H1 (cell line): ENCODE measurements around the gene PLIN1. TPM values are rescaled to one million over a fixed set of nuclear protein-coding genes. Genes with fewer than 3 reads are reported as not detected.

Source experiments
- CHD1 ChIP-seq: IDR thresholded peaks from 2 replicates; pipeline ENCODE4 v1.6.1; 2012; ENCODE audit warnings: low read depth, low read length, improper control_type of control experiment
- CTBP2 ChIP-seq: IDR thresholded peaks from 2 replicates; pipeline ENCODE4 v1.7.0; 2011; ENCODE audit warnings: borderline replicate concordance, mild to moderate bottlenecking, moderate library complexity, mixed read lengths, low read length; ENCODE audit not compliant: insufficient read depth, insufficient read length
- EZH2 ChIP-seq: fragments of 200-600 bp; sonication (generic); IDR thresholded peaks from 2 replicates; pipeline ENCODE4 v1.7.1; 2012; ENCODE audit warnings: low read depth, mild to moderate bottlenecking, moderate library complexity, low read length, inconsistent platforms; ENCODE audit not compliant: severe bottlenecking
- POLR2AphosphoS5 ChIP-seq: IDR thresholded peaks from 2 replicates; pipeline ENCODE4 v1.6.1; 2011; ENCODE audit warnings: low read depth, low read length
- TEAD4 ChIP-seq: IDR thresholded peaks from 2 replicates; pipeline ENCODE4 v1.6.1; 2012; ENCODE audit warnings: low read depth, low read length, inconsistent platforms, mixed read lengths
- polyA plus RNA-seq, 7 experiments: library from polyadenylated mRNA; depleted of rRNA in 3 of 7; stranded (reverse) in 5 of 7; unstranded in 2 of 7; fragments of >200 nt in 5 of 7; fragments of 200-250 nt in 2 of 7; gene quantifications; 1 replicate in 5 of 7; 2 replicates in 1 of 7; 4 replicates in 1 of 7; pipeline versions ENCODE4 v1.2.1 to v1.2.3, GENCODE V29; 2011 to 2013; ENCODE audit warnings: missing spikeins in 2 of 7, mixed read lengths in 2 of 7
- total RNA-seq: library from RNA; stranded (reverse); fragmentation: NEBNext Ultra II Directional; extraction: Animal tissue kit (Norgen Biotek cat#: 25700); gene quantifications from 2 replicates; pipeline ENCODE4 v1.2.1, GENCODE V29; 2021
- TF ChIP-seq, protein P1 (sequence below): fragments of 300-600 bp; sonication (generic); IDR thresholded peaks from 2 replicates; pipeline ENCODE4 v1.7.1; 2012; ENCODE audit warnings: low read length, moderate library complexity, mild to moderate bottlenecking, inconsistent platforms; ENCODE audit not compliant: insufficient replicate concordance

PLIN1 gene
- total and polyA plus RNA-seq, 2 of the 8 experiments (the other 6 are each of a cell fraction or from before 2014, with no cell fraction given), result 0.33 TPM; not detected in 1

DNA sequence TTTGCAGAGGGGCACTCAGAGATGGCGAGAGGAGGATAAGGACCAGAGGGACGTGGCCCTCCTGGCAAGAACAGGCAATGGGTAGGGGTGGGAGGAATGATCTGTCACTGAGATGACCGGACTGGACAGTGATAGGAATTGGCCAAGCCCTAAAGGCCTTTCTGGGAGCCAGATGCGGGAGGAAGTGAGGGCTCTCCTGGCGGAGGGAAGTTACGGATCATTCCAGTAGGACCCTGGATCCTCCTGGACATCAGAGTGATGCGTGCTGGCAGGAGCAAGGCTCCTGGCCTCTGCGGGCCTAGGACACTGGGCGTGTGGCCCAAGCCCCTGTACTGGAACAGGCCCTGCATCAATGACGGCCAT, 47.3 kb downstream of the PLIN1 start (continued):
- TF ChIP-seq, protein P1, sequence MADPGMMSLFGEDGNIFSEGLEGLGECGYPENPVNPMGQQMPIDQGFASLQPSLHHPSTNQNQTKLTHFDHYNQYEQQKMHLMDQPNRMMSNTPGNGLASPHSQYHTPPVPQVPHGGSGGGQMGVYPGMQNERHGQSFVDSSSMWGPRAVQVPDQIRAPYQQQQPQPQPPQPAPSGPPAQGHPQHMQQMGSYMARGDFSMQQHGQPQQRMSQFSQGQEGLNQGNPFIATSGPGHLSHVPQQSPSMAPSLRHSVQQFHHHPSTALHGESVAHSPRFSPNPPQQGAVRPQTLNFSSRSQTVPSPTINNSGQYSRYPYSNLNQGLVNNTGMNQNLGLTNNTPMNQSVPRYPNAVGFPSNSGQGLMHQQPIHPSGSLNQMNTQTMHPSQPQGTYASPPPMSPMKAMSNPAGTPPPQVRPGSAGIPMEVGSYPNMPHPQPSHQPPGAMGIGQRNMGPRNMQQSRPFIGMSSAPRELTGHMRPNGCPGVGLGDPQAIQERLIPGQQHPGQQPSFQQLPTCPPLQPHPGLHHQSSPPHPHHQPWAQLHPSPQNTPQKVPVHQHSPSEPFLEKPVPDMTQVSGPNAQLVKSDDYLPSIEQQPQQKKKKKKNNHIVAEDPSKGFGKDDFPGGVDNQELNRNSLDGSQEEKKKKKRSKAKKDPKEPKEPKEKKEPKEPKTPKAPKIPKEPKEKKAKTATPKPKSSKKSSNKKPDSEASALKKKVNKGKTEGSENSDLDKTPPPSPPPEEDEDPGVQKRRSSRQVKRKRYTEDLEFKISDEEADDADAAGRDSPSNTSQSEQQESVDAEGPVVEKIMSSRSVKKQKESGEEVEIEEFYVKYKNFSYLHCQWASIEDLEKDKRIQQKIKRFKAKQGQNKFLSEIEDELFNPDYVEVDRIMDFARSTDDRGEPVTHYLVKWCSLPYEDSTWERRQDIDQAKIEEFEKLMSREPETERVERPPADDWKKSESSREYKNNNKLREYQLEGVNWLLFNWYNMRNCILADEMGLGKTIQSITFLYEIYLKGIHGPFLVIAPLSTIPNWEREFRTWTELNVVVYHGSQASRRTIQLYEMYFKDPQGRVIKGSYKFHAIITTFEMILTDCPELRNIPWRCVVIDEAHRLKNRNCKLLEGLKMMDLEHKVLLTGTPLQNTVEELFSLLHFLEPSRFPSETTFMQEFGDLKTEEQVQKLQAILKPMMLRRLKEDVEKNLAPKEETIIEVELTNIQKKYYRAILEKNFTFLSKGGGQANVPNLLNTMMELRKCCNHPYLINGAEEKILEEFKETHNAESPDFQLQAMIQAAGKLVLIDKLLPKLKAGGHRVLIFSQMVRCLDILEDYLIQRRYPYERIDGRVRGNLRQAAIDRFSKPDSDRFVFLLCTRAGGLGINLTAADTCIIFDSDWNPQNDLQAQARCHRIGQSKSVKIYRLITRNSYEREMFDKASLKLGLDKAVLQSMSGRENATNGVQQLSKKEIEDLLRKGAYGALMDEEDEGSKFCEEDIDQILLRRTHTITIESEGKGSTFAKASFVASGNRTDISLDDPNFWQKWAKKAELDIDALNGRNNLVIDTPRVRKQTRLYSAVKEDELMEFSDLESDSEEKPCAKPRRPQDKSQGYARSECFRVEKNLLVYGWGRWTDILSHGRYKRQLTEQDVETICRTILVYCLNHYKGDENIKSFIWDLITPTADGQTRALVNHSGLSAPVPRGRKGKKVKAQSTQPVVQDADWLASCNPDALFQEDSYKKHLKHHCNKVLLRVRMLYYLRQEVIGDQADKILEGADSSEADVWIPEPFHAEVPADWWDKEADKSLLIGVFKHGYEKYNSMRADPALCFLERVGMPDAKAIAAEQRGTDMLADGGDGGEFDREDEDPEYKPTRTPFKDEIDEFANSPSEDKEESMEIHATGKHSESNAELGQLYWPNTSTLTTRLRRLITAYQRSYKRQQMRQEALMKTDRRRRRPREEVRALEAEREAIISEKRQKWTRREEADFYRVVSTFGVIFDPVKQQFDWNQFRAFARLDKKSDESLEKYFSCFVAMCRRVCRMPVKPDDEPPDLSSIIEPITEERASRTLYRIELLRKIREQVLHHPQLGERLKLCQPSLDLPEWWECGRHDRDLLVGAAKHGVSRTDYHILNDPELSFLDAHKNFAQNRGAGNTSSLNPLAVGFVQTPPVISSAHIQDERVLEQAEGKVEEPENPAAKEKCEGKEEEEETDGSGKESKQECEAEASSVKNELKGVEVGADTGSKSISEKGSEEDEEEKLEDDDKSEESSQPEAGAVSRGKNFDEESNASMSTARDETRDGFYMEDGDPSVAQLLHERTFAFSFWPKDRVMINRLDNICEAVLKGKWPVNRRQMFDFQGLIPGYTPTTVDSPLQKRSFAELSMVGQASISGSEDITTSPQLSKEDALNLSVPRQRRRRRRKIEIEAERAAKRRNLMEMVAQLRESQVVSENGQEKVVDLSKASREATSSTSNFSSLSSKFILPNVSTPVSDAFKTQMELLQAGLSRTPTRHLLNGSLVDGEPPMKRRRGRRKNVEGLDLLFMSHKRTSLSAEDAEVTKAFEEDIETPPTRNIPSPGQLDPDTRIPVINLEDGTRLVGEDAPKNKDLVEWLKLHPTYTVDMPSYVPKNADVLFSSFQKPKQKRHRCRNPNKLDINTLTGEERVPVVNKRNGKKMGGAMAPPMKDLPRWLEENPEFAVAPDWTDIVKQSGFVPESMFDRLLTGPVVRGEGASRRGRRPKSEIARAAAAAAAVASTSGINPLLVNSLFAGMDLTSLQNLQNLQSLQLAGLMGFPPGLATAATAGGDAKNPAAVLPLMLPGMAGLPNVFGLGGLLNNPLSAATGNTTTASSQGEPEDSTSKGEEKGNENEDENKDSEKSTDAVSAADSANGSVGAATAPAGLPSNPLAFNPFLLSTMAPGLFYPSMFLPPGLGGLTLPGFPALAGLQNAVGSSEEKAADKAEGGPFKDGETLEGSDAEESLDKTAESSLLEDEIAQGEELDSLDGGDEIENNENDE, result no peak
- TF ChIP-seq TEAD4, result no peak
- 0 out of 2 replicates have a peak, but pooled peaks have one; percentile 27 for TF ChIP-seq POLR2AphosphoS5
- TF ChIP-seq CTBP2, result no peak
- TF ChIP-seq CHD1, result no peak
- TF ChIP-seq EZH2, result no peak
